NCI-H1436 treated with DMSO at 0.1 percent for 48 hours (cell line): Measurements from ENCODE around the gene ANO9.
"Not testable (repeated sequence)": the region's sequence is repeated elsewhere in the genome, so short reads cannot be mapped to it uniquely, and the experiment has no call there.

Source experiments
- DNase-seq: peaks from one replicate; lab custom pipeline; 2025; lab: John Stamatoyannopoulos, UW

The ANO9 gene

GRCh38 chr11:415640-416041, 26.2 kb downstream of the ANO9 start:
- DNase-seq = no peak

GRCh38 chr11:414318-414857, 27.4 kb downstream of the ANO9 start:
- no peak for DNase-seq

- no peak for DNase-seq
Observed at GRCh38 chr11:413120-414081, 28.4 kb downstream of the ANO9 start.

DNA sequence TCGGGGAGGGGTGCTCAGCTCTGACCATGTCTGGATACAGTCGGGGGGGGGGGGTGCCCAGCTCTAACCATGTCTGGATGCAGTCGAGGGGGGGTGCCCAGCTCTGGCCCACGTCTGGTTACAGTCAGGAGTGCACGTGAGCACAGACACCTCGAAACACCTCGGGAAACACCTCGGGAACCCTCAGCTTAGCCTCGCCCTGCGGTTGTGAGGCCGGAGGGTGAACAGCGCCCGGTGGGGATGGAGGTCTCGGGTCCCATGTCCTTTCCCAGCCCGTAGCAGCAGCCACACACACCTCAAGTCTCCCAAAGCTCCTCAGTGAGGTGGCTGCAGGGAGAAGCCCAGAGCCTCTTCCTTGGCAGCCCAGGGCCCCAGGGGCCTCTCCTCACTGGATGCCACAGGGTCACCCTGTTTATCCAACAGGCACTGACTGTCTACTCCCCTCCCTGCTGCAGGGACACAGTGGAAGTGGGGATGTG, 29.1 kb downstream of the ANO9 start:
- DNase-seq = no peak

DNA sequence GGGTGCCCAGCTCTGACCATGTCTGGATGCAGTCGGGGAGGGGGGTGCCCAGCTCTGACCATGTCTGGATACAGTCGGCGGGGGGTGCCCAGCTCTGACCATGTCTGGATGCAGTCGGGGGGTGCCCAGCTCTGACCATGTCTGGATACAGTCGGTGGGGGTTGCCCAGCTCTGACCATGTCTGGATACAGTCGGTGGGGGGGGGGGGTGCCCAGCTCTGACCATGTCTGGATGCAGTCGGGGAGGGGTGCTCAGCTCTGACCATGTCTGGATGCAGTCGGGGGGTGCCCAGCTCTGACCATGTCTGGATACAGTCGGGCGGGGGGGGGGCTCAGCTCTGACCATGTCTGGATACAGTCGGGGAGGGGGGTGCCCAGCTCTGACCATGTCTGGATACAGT, 30.3 kb downstream of the ANO9 start:
- not testable (repeated sequence) for DNase-seq

DNA sequence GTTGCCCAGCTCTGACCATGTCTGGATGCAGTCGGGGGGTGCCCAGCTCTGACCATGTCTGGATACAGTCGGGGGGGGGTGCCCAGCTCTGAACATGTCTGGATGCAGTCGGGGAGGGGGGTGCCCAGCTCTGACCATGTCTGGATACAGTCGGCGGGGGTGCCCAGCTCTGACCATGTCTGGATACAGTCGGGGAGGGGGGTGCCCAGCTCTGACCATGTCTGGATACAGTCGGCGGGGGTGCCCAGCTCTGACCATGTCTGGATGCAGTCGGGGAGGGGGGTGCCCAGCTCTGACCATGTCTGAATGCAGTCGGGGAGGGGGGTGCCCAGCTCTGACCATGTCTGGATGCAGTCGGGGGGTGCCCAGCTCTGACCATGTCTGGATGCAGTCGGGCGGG, 31.1 kb downstream of the ANO9 start:
- not testable (repeated sequence) for DNase-seq

- DNase-seq = no peak
Observed at GRCh38 chr11:409600-410483, 32.0 kb downstream of the ANO9 start.

GRCh38 chr11:409008-409599, 32.7 kb downstream of the ANO9 start:
- no peak for DNase-seq

GRCh38 chr11:408154-409007, 33.4 kb downstream of the ANO9 start:
- no peak for DNase-seq

GRCh38 chr11:407651-408123, 34.1 kb downstream of the ANO9 start:
- no peak for DNase-seq

DNA sequence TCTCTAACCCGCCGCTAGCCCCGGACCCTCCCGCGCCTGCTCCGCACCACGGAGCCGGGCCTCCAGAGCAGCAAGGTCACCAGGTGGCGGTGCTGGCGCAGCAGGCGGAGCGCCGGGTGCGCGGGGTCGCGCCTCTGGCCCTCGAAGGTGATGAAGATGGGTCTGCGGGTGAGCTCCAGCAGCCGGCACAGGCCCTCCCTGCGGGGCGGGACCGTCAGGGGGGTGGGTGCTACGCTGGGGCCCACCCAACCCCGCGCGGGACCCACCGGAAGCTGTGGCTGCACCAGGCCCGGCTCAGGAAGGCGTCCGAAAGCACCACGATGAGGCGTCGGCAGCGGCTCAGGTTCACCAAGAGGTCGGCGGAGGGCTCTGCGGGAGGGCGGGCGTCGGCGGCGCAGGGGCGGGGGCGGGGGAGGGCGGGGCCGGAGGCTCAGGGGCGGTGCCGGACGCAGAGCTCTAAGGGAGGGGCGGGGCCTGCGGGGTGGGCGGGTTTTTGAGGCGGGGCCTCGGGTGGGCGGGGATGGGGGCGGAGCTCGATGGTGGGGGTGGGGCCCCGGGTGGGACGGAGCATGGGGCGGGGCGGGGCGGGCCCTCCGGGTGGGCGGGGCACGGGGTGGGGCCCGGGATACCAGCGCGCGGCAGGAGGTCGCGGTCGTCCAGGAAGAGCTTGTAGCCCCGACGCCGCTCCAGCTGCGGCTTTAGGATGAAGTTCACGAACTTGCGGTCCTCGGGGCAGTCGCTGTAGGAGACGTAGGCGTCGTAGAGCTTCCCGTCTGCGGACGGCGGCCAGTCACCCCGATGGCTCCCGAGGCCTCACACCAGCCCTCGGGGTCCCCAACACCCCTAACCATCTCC, 34.8 kb downstream of the ANO9 start:
- DNase-seq = no peak

- DNase-seq = no peak
Observed at GRCh38 chr11:405954-406795, 35.6 kb downstream of the ANO9 start.

GRCh38 chr11:405323-405953, 36.4 kb downstream of the ANO9 start:
- no peak for DNase-seq

DNA sequence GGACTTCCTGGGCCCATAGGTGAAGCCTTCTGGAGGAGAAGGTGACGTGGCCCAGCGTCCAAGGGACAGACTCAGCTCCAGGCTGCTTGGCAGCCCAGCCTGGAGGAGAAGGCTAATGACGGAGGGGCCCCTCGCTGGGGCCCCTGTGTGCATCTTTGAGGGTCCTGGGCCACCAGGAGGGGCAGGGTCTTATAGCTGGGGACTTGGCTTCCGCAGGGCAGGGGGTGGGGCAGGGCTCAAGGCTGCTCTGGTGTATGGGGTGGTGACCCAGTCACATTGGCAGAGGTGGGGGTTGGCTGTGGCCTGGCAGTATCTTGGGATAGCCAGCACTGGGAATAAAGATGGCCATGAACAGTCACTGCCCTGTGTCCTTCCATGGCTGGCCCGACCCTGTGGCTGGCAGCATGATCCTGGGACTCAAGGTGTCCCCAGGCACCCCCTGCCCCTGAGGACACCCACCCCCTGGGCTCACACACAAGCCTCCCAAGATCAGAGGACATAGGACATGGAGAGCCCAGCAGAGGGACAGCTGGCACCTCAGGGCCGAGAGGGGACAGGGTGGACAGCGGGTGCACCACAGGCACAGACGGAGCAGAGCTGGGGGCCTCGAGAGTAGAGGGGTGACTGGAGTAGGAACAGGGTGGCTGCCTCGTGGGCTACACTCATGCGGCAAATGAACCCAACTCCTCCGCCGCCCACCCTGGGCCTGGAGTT, 37.1 kb downstream of the ANO9 start:
- DNase-seq = no peak

GRCh38 chr11:403761-404431, 37.9 kb downstream of the ANO9 start:
- no peak for DNase-seq

- DNase-seq = no peak
Observed at GRCh38 chr11:403021-403760, 38.6 kb downstream of the ANO9 start.

DNA sequence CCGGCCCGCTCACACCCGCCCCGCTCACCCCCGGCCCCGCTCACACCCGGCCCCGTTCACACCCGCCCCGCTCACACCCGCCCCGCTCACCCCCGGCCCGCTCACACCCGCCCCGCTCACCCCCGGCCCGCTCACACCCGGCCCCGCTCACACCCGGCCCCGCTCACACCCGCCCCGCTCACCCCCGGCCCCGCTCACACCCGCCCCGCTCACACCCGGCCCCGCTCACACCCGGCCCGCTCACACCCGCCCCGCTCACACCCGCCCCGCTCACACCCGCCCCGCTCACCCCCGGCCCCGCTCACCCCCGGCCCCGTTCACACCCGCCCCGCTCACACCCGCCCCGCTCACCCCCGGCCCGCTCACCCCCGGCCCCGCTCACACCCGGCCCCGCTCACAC, 40.6 kb downstream of the ANO9 start:
- not testable (repeated sequence) for DNase-seq
